PFSK-1 (cell line): Measurements from ENCODE around the gene KCNMB2.

Source experiments
- FOXP2 ChIP-seq: optimal IDR thresholded peaks from 2 replicates; pipeline ENCODE3; 2011; ENCODE audit warnings: borderline replicate concordance, control low read depth, inconsistent platforms; ENCODE audit not compliant: insufficient read depth; ENCODE audit errors: extremely low read length, extremely low read depth
- POLR2AphosphoS5 ChIP-seq: IDR thresholded peaks from 2 replicates; pipeline ENCODE4 v1.6.1; 2012; ENCODE audit warnings: low read depth, mild to moderate bottlenecking, control low read depth, low read length, moderate library complexity
- SIN3A ChIP-seq: IDR thresholded peaks from 2 replicates; pipeline ENCODE4 v1.6.1; 2012; ENCODE audit warnings: mild to moderate bottlenecking, low read length, moderate library complexity, borderline replicate concordance; ENCODE audit not compliant: insufficient read depth
- TAF1 ChIP-seq: IDR thresholded peaks from 2 replicates; pipeline ENCODE4 v1.6.1; 2012; ENCODE audit warnings: low read length, control low read depth, borderline replicate concordance; ENCODE audit not compliant: insufficient read depth
- TF ChIP-seq, protein P1 (sequence below), 2 experiments: IDR thresholded peaks; 2 replicates each; pipeline versions ENCODE4 v1.6.1 to v1.8.0; 2011 to 2012; ENCODE audit warnings: low read depth in 2 of 2, low read length in 2 of 2, control low read depth in 1 of 2, inconsistent platforms in 1 of 2, mild to moderate bottlenecking in 1 of 2, moderate library complexity in 1 of 2; ENCODE audit not compliant: insufficient read depth in 1 of 2

KCNMB2 gene

GRCh38 chr3:178520451-178520850 lies 15.8 kb upstream of the KCNMB2 start:
- TF ChIP-seq SIN3A (no peak), FOXP2 (no peak), POLR2AphosphoS5 (no peak)
- TF ChIP-seq, protein P1, sequence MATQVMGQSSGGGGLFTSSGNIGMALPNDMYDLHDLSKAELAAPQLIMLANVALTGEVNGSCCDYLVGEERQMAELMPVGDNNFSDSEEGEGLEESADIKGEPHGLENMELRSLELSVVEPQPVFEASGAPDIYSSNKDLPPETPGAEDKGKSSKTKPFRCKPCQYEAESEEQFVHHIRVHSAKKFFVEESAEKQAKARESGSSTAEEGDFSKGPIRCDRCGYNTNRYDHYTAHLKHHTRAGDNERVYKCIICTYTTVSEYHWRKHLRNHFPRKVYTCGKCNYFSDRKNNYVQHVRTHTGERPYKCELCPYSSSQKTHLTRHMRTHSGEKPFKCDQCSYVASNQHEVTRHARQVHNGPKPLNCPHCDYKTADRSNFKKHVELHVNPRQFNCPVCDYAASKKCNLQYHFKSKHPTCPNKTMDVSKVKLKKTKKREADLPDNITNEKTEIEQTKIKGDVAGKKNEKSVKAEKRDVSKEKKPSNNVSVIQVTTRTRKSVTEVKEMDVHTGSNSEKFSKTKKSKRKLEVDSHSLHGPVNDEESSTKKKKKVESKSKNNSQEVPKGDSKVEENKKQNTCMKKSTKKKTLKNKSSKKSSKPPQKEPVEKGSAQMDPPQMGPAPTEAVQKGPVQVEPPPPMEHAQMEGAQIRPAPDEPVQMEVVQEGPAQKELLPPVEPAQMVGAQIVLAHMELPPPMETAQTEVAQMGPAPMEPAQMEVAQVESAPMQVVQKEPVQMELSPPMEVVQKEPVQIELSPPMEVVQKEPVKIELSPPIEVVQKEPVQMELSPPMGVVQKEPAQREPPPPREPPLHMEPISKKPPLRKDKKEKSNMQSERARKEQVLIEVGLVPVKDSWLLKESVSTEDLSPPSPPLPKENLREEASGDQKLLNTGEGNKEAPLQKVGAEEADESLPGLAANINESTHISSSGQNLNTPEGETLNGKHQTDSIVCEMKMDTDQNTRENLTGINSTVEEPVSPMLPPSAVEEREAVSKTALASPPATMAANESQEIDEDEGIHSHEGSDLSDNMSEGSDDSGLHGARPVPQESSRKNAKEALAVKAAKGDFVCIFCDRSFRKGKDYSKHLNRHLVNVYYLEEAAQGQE (IDR thresholded peaks at IDR 0.05; ENCODE audit: insufficient read depth in 1 of 2, low read depth in 2 of 2, low read length in 2 of 2), result no peak

DNA sequence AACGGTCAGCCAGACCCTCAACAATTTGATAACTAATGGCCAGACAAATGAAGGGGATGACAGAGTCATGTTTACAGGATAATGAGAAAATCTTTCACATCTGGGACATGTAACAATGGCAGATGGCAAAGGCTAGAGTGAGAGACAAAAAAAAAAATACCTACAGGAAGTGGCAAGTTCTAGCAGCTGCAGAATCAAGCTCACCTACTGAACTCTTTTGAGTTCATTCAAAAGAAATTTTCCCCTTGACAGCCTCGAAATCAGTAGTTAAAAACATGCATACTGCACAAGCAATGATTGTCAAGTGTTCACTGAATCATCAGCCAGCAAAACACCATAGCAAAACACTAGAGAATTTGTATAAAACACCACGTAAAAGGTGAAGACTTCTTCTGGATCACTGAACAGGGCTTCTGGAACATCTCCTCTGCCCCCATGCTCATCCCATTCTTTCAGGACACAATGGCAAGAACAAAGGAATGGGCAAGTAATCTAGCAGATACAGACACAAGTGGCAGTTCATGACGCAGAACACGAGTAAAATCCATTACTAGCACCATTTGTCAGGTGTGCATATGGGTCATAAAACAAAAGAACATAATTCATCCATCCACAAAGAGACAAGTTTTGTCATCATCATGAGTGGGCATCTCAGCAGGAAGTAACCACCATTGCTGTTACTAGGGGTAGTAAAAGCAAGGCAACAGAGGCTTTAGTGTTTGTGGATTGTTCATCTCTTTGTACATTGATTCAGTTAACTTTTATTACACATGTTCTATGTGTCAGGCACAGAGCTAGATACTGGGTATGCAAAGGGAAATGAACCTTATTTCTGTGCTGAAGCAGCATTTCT lies 13.8 kb upstream of the KCNMB2 start:
- no peak for TF ChIP-seq FOXP2
- TF ChIP-seq, protein P1 (IDR thresholded peaks at IDR 0.05; ENCODE audit: insufficient read depth in 1 of 2, low read depth in 2 of 2, low read length in 2 of 2), result no peak
- TF ChIP-seq POLR2AphosphoS5, result no peak

GRCh38 chr3:178525251-178525650 lies 11.0 kb upstream of the KCNMB2 start:
- TF ChIP-seq SIN3A, result no peak

DNA sequence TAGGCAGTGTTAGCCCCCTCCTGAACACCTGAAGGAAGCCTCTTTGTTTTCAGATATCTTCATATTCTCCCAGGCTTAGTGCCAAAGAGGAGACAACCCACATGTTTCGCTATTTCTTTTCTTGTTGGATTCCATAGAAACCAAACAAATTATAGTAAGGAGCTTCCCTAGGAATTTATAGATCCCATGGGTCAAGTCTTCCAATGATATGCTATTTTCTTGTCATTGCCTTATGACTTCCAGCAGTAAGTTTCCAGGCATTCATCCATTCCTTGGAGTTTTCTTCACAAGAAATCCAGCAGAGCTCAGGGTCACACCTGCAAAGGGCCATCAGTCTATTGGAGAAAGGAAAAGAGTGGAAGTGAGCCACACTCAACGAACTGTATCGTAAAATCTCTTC lies 9.9 kb upstream of the KCNMB2 start:
- TF ChIP-seq FOXP2, result no peak
- TF ChIP-seq SIN3A, result no peak
- TF ChIP-seq, protein P1 (IDR thresholded peaks at IDR 0.05; ENCODE audit: insufficient read depth in 1 of 2, low read depth in 2 of 2, low read length in 2 of 2), result no peak
- no peak for TF ChIP-seq TAF1
- TF ChIP-seq POLR2AphosphoS5, result no peak

DNA sequence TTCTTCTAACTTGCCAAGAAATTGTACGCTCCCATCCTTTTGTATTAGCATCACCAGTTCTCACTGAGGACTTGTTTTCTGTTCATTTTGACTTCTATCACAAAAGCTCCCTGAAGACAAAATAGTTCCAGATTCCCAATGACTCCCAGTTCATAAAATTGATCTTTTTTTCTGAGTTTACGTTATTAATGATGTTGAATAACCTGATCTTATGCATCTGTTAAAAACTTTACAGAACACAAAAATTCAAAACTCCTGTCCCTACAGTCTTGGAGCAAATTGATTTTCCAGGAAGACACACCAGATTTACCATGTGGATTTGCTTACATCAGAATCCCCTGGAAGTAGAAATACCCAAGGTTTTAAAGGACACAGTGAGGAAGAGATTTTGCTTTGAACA lies 8.3 kb upstream of the KCNMB2 start:
- TF ChIP-seq SIN3A, result no peak
- TF ChIP-seq, protein P1 (IDR thresholded peaks at IDR 0.05; ENCODE audit: insufficient read depth in 1 of 2, low read depth in 2 of 2, low read length in 2 of 2), result no peak
- TF ChIP-seq FOXP2, result no peak
- no peak for TF ChIP-seq POLR2AphosphoS5
- TF ChIP-seq TAF1, result no peak
